Fibroblast of skin of right biceps (primary cell): Measurements from ENCODE around the gene TMC5.
"Not testable (repeated sequence)": the region's sequence is repeated elsewhere in the genome, so short reads cannot be mapped to it uniquely, and the experiment has no call there.

Experiments
- DNase-seq: peaks from one replicate; pipeline ENCODE4 v3.0.0-alpha.2; 2013

TMC5 gene

GRCh38 chr16:19417640-19418039, at the start of gene TMC5:
TMC5 (plus strand) TSS chr16:19417883; CDS start chr16:19440039, 22,156 bp downstream.
- DNase-seq = no peak

GRCh38 chr16:19372541-19372940, 45.1 kb upstream of the TMC5 start:
- DNase-seq = not testable (repeated sequence)

- DNase-seq = no peak
Measured at GRCh38 chr16:19374402-19374801, 43.3 kb upstream of the TMC5 start.

- DNase-seq = peak; percentile 36
Measured at GRCh38 chr16:19375561-19376158, 42.0 kb upstream of the TMC5 start.

GRCh38 chr16:19377864-19378263, 39.8 kb upstream of the TMC5 start:
- no peak for DNase-seq

- DNase-seq = no peak
Measured at GRCh38 chr16:19378511-19378910, 39.2 kb upstream of the TMC5 start.

GRCh38 chr16:19379838-19380237, 37.8 kb upstream of the TMC5 start:
- no peak for DNase-seq

- DNase-seq = no peak
Measured at GRCh38 chr16:19380328-19380727, 37.4 kb upstream of the TMC5 start.

- DNase-seq = no peak
Measured at GRCh38 chr16:19382084-19382801, 35.4 kb upstream of the TMC5 start.

- DNase-seq = no peak
Measured at GRCh38 chr16:19382887-19383816, 34.5 kb upstream of the TMC5 start.

GRCh38 chr16:19384656-19385055, 33.0 kb upstream of the TMC5 start:
- DNase-seq = no peak

GRCh38 chr16:19386525-19386924, 31.2 kb upstream of the TMC5 start:
- no peak for DNase-seq

- peak; percentile 4 for DNase-seq
Measured at GRCh38 chr16:19389246-19389645, 28.4 kb upstream of the TMC5 start.

GRCh38 chr16:19391185-19391776, 26.4 kb upstream of the TMC5 start:
- not testable (repeated sequence) for DNase-seq

GRCh38 chr16:19392352-19392751, 25.3 kb upstream of the TMC5 start:
- no peak for DNase-seq

GRCh38 chr16:19393226-19394111, 24.2 kb upstream of the TMC5 start:
- DNase-seq = peak; percentile 22

- not testable (repeated sequence) for DNase-seq
Measured at GRCh38 chr16:19395646-19396267, 21.9 kb upstream of the TMC5 start.

- no peak for DNase-seq
Measured at GRCh38 chr16:19396555-19397011, 21.1 kb upstream of the TMC5 start.

GRCh38 chr16:19397373-19397772, 20.3 kb upstream of the TMC5 start:
- DNase-seq = not testable (repeated sequence)

- no peak for DNase-seq
Measured at GRCh38 chr16:19400711-19401110, 17.0 kb upstream of the TMC5 start.

- DNase-seq = no peak
Measured at GRCh38 chr16:19406891-19407491, 10.7 kb upstream of the TMC5 start.
